ENCODE results near the gene TMEM116. TPM values are rescaled to one million over a fixed set of nuclear protein-coding genes. Genes with fewer than 3 reads are reported as not detected.
A peak's percentile ranks its signal among the peaks of the same experiment; 100 is the strongest.
"Not testable (repeated sequence)": the region's sequence is repeated elsewhere in the genome, so short reads cannot be mapped to it uniquely, and the experiment has no call there.

TMEM116 gene
- total RNA-seq, 2 experiments from 2014 or later, result 13.8 to 16.3 TPM

DNA sequence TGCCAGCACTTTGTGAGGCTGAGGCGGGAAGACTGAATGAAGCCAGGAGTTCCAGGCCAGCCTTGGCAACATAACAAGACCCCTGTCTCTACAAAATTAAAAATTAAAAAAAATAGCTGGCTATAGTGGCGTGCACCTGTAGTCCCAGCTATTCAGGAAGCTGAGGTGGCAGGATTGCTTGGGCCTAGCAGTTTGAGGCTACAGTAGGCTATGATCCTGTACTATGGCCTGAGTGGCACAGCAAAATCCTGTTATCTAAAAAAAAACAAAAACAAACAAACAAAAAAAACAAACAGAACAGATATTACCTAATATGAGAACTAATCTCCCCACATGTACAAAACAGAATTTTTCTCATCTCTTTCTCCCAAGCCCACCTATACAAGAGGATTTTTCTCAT, 15.7 kb downstream of the TMEM116 start:
- no peaks in the 10 kb centered on the region for H3K9me3 Mint-ChIP-seq
- POLR2A ChIA-PET, result interaction anchor here (1.4 kb wide), 1 partner anchor 15 kb away, joined by 5 read pairs; no protein-coding TSS in a partner anchor
- TF ChIP-seq CTCF (IDR thresholded peaks at IDR 0.05), result no peak
- DNase-seq, result no peak
- intact Hi-C loops (cut with micrococcal nuclease), result no loop called here
- H3K36me3 Mint-ChIP-seq (ENCODE audit: low read depth), result peaks cover 3% of the 10 kb centered on the region
- CTCF ChIA-PET, result interaction anchor here (1.5 kb wide), 1 partner anchor 17 kb away, joined by 4 read pairs; no protein-coding TSS in a partner anchor
- H3K27ac Mint-ChIP-seq, result peak overlapping the region; percentile 62
- no peak for ATAC-seq
- H3K4me3 Mint-ChIP-seq, result no peak overlapping the region
- peaks cover 80% of the 10 kb centered on the region for H3K4me1 Mint-ChIP-seq (ENCODE audit: low read depth)
- H3K27me3 Mint-ChIP-seq, result no peaks in the 10 kb centered on the region

GRCh38 chr12:111995782-111996480, 17.0 kb downstream of the TMEM116 start:
- H3K9me3 Mint-ChIP-seq, result no peaks in the 10 kb centered on the region
- CTCF ChIA-PET, result interaction anchor here (1.2 to 2.0 kb wide), 2 partner anchors 11 to 18 kb away, joined by 4 to 6 read pairs; partner anchors contain the start of genes ERP29 and TMEM116
- TF ChIP-seq CTCF (IDR thresholded peaks at IDR 0.05), result no peak
- peaks cover 76% of the 10 kb centered on the region for H3K4me1 Mint-ChIP-seq (ENCODE audit: low read depth)
- H3K4me3 Mint-ChIP-seq, result no peak overlapping the region
- DNase-seq (no peak), ATAC-seq (no peak)
- H3K36me3 Mint-ChIP-seq (ENCODE audit: low read depth), result no peaks in the 10 kb centered on the region
- intact Hi-C loops (cut with micrococcal nuclease), result no loop called here
- POLR2A ChIA-PET, result interaction anchor here (1.1 to 1.8 kb wide), 2 partner anchors 14 to 16 kb away, joined by 3 to 4 read pairs; no protein-coding TSS in a partner anchor
- no peak overlapping the region for H3K27ac Mint-ChIP-seq
- H3K27me3 Mint-ChIP-seq, result no peaks in the 10 kb centered on the region

DNA sequence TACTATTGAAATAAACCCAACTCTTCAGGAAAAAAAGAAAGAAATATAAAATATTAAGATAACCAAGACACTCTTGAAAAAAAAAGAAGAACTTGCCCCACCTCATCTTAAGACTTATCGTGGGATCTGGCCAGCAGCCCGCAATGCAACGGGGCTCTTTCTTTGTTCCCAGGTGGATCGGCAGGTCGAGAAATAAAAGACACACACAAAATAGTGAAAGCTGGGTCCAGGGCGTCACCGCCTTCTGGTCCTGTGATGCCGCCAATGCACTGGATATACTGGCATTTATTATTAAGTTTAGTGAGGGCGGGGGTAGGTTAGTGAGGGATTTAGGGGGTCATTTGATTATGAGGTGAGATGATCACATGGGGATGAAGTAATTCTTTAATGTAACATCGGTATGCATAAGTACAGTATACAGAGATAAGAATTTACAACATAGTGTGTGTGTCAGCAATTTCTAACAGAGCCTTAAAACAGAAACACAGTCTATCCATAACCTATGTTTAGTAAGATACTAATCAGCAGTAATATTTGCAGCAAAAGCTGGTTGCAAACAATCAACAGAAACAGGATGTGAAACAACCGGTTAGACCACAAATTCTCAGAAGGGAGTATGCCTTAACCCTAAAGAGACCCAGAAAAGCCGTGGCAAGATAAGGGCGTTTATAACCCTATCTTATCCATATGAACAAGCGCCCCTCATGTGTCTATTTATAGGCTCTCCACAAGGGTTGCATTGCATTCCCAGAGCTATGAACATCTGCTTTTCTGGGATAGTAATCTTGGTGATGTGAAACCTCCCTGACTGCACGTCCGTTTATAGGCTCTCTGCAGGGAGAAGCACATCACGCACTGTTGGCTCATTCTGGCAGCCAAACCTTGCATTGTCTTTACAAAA, 18.5 kb downstream of the TMEM116 start:
- peak overlapping the region; percentile 75 for H3K4me3 Mint-ChIP-seq
- H3K36me3 Mint-ChIP-seq (ENCODE audit: low read depth); ATAC-seq; H3K27me3 Mint-ChIP-seq; H3K9me3 Mint-ChIP-seq; intact Hi-C loops (cut with micrococcal nuclease): not testable (repeated sequence)
- peak overlapping the region; percentile 76 for H3K27ac Mint-ChIP-seq
- peak; percentile 27 for DNase-seq
- ChIA-PET POLR2A (interaction anchor here (0.8 to 3.5 kb wide), 5 partner anchors 8 to 24 kb away, joined by 3 to 27 read pairs (median 5); partner anchors contain the start of genes ERP29 and TMEM116), CTCF (interaction anchor here (1.2 to 2.0 kb wide), 3 partner anchors 12 to 49 kb away, joined by 4 to 6 read pairs (median 4); partner anchors contain the start of genes ERP29 and TMEM116)
- peaks cover 66% of the 10 kb centered on the region for H3K4me1 Mint-ChIP-seq (ENCODE audit: low read depth)

DNA sequence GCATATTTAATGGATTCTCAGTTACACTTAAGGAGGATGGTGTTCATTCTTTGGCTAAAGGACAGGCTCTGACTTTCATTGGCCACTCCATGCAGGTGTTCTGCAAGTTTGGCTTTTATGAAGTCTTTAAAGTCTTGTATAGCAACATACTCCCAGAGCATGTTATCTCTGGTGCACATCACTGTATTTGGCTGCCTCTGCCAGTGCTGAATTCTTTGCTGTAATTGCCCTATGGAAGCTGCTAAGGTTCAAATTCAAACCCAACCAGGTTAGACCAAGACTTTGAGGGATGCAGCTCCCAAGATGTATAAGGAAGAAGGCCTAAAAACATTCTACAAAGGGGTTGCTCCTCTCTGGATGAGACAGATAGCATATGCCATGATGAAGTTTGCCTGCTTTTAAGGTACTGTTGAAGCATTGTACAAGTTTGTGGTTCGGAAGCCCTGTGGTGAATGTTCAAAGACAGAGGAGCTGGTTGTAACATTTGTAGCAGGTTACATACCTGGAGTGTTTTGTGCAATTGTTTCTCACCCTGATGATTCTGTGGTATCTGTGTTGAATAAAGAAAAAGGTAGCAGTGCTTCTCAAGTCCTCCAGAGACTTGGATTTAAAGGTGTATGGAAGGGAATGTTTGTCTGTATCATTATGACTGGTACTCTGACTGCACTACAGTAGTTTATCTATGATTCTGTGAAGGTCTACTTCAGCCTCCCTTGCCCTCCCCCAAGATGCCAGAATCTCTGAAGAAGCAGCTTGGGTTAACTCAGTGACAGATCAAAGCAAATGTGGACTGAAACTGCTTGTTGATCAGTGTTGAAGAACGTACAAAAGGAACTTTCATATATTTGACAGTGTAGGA, 19.4 kb downstream of the TMEM116 start:
- peak; percentile 78 for ATAC-seq
- ChIA-PET CTCF (interaction anchor here (1.1 to 2.0 kb wide), 5 partner anchors 8 to 48 kb away, joined by 3 to 6 read pairs (median 4); no protein-coding TSS in a partner anchor), POLR2A (interaction anchor here (1.0 to 3.5 kb wide), 4 partner anchors 9 to 43 kb away, joined by 3 to 27 read pairs (median 4); partner anchors contain the start of genes ERP29 and TMEM116)
- Mint-ChIP-seq H3K27me3 (no peaks in the 10 kb centered on the region), H3K4me1 (ENCODE audit: low read depth) (peaks cover 63% of the 10 kb centered on the region), H3K27ac (peak overlapping the region; percentile 79), H3K4me3 (peak overlapping the region; percentile 75), H3K9me3 (no peaks in the 10 kb centered on the region), H3K36me3 (ENCODE audit: low read depth) (peaks cover 4% of the 10 kb centered on the region)
- TF ChIP-seq CTCF (IDR thresholded peaks at IDR 0.05), result no peak
- intact Hi-C loops (cut with micrococcal nuclease), result no loop called here
- peak; percentile 49 for DNase-seq
